Fibroblast of skin of right biceps (primary cell): Measurements from ENCODE around the gene TIAM1.
A peak's percentile ranks its signal among the peaks of the same experiment; 100 is the strongest.

Source experiments
- DNase-seq: peaks from one replicate; pipeline ENCODE4 v3.0.0-alpha.2; 2013

The TIAM1 gene

GRCh38 chr21:31162079-31162699 is 181.9 kb downstream of the TIAM1 start:
- no peak for DNase-seq

GRCh38 chr21:31161157-31161556 is 182.9 kb downstream of the TIAM1 start:
- DNase-seq, result peak; percentile 74

- DNase-seq, result no peak
Observed at GRCh38 chr21:31159808-31160207, 184.3 kb downstream of the TIAM1 start.

GRCh38 chr21:31158789-31159581 is 185.1 kb downstream of the TIAM1 start:
- DNase-seq, result no peak

GRCh38 chr21:31157756-31158155 is 186.3 kb downstream of the TIAM1 start:
- DNase-seq, result no peak

DNA sequence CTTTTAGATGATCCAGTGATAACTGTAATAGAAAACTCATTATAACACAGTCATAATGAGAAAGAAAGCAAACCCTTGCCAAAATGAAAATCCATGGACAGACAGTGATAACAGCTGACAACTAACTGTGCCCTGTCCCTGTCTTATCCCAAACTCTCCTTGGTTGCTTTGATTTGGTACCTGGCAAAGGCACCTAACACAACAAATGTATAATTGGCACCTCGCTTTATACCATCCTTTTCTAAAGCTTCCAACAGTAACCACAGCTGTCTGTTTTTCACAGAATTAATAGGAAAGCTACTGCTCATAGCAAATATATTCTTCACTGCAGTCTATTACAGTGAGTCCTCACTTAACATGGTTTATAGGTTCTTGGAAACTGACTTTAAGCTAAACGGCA is 187.4 kb downstream of the TIAM1 start:
- DNase-seq, result no peak

DNA sequence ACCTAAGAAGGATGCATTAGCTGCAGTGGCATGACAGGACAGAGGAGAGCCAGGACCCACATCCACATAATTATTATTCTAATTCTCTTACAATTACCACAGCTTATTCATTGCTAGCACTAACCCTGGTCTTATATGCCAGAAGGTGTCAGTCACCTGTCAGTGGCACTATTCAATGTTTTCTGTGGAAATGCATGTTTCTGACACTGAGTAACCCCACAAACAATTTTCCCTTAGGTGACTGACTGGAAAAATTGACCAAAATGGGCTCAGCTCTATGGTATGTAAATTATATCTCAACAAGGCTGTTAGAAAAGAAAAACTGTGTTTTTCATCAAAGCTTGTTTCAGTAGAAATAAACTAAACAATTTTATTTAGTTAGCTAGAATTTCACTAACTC is 187.9 kb downstream of the TIAM1 start:
- DNase-seq, result no peak

DNA sequence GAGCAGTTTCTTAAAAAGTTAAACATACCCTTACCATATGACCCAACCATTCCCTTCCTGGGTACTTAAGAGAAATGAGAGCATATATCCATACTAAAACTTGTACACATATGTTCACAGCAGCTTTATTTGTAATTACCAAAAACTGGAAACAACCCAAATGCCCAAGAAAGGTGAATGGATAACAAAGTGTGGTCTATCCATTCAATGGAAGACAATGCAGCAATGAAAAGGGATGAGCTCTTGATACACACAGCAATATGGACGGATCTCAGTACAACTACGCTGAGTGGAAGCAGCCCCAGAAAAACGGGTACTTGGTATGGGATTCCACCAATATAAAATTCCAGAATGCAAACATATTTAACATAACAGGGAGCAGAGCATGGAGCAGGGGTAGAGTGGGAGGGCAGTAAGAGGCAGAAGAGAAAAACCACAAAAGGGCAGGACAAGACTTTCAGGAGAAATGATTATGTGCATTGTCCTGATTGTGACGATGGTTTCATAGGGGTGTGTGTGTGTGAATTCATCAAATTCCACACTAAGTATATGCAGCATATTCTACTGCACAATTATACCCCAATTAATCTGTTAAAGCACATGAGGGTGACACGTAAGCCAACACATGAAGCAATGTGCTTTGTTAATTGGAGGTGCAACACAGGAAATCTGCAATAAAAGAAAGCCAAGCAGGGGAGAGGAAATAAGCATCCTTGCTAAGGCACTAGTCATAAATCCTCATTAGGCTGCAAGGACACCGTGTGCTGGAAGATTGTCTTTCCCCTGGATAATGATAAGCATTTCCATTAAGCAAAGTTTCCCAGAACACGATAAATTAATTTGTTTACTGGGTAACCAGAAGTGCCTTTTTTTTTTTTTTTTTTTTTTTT is 192.7 kb downstream of the TIAM1 start:
- DNase-seq, result no peak

GRCh38 chr21:31145274-31145673 is 198.8 kb downstream of the TIAM1 start:
- DNase-seq, result no peak

DNA sequence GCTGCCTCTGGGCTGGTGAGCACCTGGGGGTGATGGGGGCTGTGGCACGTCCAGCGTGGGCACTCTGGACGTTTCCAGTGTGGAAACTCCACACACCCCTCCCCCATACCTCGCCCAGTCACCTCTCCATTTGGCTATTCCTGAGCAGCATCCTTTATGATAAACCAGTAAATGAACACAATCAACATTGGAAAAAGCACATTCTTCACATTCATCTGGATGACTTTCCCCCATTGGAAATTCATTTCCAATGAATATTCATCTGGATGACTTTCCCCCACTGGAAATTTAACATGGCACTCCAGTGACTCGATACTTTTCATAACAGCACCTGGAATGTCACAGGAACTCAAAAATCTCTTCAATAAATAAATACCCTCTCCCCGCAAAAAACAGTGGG is 201.0 kb downstream of the TIAM1 start:
- DNase-seq, result peak; percentile 52

GRCh38 chr21:31142600-31142999 is 201.5 kb downstream of the TIAM1 start:
- DNase-seq, result no peak

DNA sequence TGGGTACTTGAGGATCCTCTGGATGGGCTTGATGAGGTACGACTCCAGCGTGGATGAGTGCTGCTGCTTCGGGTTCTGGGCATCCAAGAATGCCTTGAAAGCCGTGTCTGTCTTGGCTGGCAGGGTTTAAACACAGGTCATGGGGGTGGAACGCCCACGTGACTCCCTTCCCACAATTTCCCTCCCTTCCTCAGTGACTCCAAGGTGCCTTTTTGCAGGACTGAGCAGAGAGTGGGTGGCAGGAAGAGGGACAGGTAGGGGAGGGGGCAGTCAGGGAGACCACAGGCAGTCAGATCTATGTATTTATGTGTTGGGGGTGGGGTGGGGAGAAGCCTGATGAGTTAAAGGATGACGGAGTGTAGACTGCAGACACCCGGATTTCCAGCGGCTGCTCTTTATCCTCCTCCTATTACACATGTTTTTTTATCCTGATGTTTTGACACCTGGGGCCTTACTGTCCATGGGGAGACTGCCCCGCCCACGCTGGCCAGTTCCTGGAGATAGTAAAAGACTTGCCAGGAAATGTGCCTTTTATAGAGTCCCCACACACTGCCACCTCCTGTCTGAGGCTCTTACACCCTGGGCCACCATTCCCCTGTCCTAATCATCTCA is 202.6 kb downstream of the TIAM1 start:
- no peak for DNase-seq

DNA sequence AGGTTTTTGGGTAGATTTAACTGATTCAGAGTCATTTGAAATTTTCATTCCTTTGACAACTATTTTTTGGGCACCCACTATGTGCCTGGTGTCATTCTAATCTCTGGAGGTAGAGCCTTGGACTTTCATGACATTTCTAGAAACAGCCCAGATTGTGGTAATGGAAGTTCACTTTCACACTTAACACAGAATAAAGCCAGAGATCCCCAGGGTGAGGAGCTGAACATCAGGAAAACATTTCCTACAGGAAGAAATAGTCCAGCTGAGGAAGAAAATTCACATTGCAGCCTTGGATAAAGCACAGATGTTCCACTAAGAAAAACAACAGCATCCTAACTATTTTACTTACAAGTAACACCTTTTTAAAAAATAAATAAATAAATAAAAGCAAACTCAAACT is 203.4 kb downstream of the TIAM1 start:
- DNase-seq, result no peak

DNA sequence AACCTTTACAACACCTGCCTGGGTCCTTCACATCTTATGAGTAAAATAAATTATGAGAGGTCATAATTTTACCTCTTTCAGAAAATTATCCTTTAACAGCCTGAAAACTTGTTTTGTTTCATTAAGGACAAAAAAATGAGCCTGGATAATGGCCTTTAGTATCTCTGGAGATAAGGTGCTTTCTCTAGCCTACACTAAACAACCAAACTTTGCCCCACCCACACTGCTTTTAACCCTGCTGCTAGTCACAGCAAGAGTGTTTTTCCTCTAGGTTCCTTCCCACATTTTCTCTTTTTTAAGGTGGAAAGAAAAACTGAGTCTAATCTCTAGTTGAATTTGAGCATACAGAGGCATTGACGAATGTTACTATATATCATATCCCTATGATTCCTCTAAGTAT is 204.0 kb downstream of the TIAM1 start:
- no peak for DNase-seq

GRCh38 chr21:31137960-31138359 is 206.1 kb downstream of the TIAM1 start:
- DNase-seq, result no peak

- peak; percentile 83 for DNase-seq
Observed at GRCh38 chr21:31136891-31137290, 207.2 kb downstream of the TIAM1 start.

DNA sequence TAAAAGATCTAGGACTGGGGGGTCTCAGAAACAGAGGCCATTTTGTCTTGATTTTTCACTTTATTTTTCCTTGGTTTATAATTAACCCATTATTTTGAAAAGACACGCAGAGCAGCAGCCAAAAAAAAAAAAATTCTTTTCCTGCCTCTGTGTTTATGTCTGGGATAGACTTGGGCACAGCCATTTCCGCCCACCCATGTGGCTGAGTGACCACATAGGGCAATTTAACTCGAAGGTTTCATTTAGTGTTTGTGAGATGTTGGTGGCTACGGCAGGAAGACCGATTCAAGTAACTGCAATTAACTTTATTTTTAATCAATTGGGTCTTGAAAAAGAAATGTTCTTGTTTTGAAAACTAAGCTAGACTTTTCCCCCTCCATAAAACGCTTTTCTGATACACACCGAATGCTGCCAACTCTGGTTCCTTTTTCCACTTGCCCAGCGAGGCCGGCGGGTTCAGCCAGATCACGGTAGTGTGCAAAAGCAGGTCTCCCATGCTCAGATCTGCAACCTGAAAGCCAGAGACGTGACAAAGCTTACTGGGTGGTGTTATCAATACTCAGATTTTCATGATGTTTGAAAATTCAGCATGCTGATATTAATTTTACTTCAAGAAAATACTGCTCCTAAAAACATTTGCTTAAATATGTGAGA is 208.4 kb downstream of the TIAM1 start:
- no peak for DNase-seq

DNA sequence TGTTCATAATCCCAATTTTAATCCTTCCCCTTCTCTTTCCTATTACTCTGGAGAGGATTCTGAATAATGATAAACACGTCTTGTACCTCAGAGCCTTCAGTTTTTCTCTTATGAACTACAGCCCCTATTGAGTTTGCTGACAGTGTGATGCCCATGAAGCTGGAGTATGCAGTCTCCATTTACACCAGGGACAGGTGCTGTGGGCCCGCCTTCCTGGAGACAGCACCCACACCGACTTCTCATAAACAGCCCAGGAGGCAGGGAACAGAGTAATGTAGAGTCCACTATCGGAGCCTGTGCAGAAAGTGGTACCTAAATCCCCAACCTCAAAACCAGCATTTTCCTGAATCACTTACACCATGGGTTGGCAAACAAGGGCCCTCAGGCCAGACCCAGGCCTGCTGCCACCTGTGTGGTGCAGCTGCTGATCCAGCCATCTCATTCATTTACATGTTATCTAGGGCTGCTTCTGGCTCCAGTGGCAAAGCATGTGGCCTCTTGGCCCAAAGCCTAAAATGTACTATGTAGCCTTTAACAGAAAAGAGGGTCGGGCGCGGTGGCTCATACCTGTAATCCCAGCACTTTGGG is 210.7 kb downstream of the TIAM1 start:
- DNase-seq, result no peak

DNA sequence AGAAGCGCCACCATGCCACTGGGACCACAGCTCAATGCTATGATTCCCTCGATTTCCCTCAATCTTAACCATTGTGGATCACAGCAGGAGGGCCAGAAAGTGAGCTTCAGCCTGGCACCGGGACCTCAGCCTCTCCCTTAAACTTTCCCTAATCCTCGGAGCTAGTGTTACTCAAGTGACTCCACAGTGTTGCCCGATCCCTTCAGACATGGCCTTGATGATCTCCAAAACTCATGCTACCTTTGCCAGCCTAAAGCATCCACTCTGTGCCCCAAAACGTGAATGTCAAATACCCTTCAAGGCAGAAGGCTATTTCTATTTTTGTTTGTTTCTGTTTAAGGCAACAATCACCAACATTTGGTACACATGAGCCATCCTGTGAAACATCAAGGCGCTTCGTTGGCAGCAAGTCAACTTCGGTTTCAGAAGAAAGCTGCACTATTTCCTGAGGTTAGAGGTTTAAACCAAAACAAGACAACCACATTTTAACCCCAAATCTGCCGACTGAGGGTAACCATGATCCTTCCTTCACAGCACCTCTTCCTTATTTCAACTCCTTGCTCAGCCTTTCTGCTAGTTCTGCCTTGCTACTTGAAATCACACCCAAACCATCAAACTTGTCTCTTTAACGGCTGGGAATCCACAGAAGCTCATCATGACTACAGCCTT is 211.4 kb downstream of the TIAM1 start:
- peak; percentile 51 for DNase-seq

DNA sequence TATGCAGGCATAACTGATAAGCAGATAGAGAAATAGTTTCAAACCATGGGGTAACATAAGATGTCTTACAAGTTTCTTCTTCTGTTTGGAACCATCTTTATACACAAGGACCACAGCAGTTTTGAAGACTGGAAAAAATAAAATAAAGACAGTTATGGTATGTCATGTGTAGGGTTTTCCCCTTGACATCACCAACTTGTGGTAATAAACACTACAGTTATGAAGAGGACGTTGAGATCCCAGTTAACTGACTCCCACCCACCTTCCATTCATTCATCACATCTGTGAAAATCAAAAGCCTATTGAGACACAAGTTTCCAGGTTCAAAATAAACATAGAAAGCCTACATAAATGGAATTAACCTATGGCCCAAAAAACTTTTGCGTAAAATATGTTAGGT is 213.2 kb downstream of the TIAM1 start:
- no peak for DNase-seq

DNA sequence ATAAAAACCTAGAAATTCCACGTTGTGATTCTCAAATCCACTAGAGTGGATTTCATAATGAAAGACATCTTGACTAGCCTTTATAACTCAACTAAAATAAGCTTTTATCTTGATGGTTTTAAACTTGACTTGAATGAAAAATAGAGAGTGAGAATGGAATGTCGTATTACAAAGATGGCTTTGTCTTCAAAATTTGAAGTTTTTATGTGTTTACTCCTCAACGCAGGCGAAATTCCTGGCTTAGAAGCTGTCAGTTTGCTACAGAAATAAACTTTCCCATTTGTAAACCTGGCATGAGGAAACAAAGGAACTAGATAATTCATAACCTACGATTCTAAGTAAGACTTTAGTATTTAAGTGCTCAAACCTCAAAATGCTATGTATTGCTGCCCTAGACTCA is 215.8 kb downstream of the TIAM1 start:
- no peak for DNase-seq

DNA sequence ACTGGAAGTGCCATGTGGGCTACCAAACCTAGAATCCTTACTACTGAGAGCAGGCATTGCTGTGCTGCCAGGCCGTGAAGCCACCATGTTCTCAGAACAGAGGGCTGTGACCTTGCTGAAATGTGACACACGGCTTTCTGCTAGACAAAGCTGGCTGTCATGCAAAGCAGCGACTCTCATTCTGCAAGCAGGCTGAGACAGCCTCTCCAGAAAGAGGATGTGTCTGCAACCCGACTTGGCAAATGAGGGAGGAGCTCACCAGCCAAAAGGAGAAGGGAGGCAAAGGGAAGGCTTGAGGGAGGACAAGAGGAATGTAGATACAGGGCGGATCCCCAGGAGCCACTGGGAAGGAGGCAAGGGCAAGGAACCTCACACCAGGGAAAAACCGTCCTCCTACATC is 220.1 kb downstream of the TIAM1 start:
- DNase-seq, result no peak
